ENCODE results near the gene CLMN. TPM values are rescaled to one million over a fixed set of nuclear protein-coding genes. Genes with fewer than 3 reads are reported as not detected.

Gene CLMN
- total and polyA plus RNA-seq, 2 donors (not counting 3 experiments of a cell fraction or from before 2014, with no cell fraction given) = 0.72 to 9.6 TPM

GRCh38 chr14:95262511-95262891, 57.2 kb downstream of the CLMN start:
- TF ChIP-seq POLR2A (IDR thresholded peaks at IDR 0.05; ENCODE audit: low read depth, low read length) (no peak), EZH2 (IDR thresholded peaks at IDR 0.05; ENCODE audit: borderline replicate concordance, low read depth, low read length, severe bottlenecking) (no peak)
- intact Hi-C loops (cut with micrococcal nuclease) (loop anchor here (10.0 kb wide), 1 partner anchor 272 kb away; the partner anchor contains the start of gene GLRX5), dilution Hi-C loops (cut with MboI; ENCODE audit: extremely low pct_ligation_motif_present, low sequenced_read_pairs) (no loop called here)
- Histone ChIP-seq H3K9me3 (replicated peaks; ENCODE audit: control insufficient read depth, insufficient read depth, low read length) (no peaks in the 10 kb centered on the region), H4K20me1 (replicated peaks; ENCODE audit: control insufficient read depth, extremely low read depth, insufficient read depth, low read length) (no peaks in the 10 kb centered on the region), H3K9me1 (replicated peaks; ENCODE audit: control insufficient read depth, extremely low read depth, insufficient read depth, low read length) (no peaks in the 10 kb centered on the region), H3K27me3 (ENCODE audit: control insufficient read depth in 2 of 2, insufficient read depth in 2 of 2, low read length in 2 of 2) (no peaks in the 10 kb centered on the region), H3K9ac (replicated peaks; ENCODE audit: extremely low read depth, insufficient read depth, low read length) (no peak overlapping the region), H3K79me2 (ENCODE audit: control insufficient read depth, insufficient read depth, low read length) (no peaks in the 10 kb centered on the region), H3K27ac (ENCODE audit: insufficient read depth, low read depth, low read length) (no peak overlapping the region), H3K36me3 (ENCODE audit: control insufficient read depth in 2 of 2, extremely low read depth in 1 of 2, insufficient read depth in 2 of 2, low read length in 2 of 2) (no peaks in the 10 kb centered on the region), H3K4me3 (replicated peaks in 1 of 3; ENCODE audit: insufficient read depth in 1 of 3, low read depth in 1 of 3, low read length in 3 of 3) (no peak overlapping the region), H3K4me1 (ENCODE audit: control insufficient read depth, extremely low read depth, insufficient read depth, low read length) (peaks cover 33% of the 10 kb centered on the region), H2AFZ (ENCODE audit: low read depth, low read length) (no peak overlapping the region), H3K4me2 (ENCODE audit: insufficient read depth, low read length) (no peak overlapping the region)
- FAIRE-seq = no peak
- POLR2A ChIA-PET = no interaction called here
- CTCF ChIA-PET = interaction anchor here (2.2 kb wide), 1 partner anchor 13 kb away, joined by 7 read pairs; no protein-coding TSS in a partner anchor
- no TSS peak for BruUV-seq (replicated peaks)
- DNase-seq (ENCODE audit: low read depth, low spot score) = no peak

GRCh38 chr14:95261616-95262510, 57.8 kb downstream of the CLMN start:
- no peak overlapping the region for H3K9ac ChIP-seq (replicated peaks; ENCODE audit: extremely low read depth, insufficient read depth, low read length)
- intact Hi-C loops (cut with micrococcal nuclease) (loop anchor here (10.0 kb wide), 1 partner anchor 273 kb away; the partner anchor contains the start of gene GLRX5), dilution Hi-C loops (cut with MboI; ENCODE audit: extremely low pct_ligation_motif_present, low sequenced_read_pairs) (no loop called here)
- H3K27me3 ChIP-seq (ENCODE audit: control insufficient read depth in 2 of 2, insufficient read depth in 2 of 2, low read length in 2 of 2) = no peaks in the 10 kb centered on the region
- H3K4me1 ChIP-seq (ENCODE audit: control insufficient read depth, extremely low read depth, insufficient read depth, low read length) = peaks cover 33% of the 10 kb centered on the region
- H3K4me3 ChIP-seq (replicated peaks in 1 of 3; ENCODE audit: insufficient read depth in 1 of 3, low read depth in 1 of 3, low read length in 3 of 3) = no peak overlapping the region
- no peaks in the 10 kb centered on the region for H4K20me1 ChIP-seq (replicated peaks; ENCODE audit: control insufficient read depth, extremely low read depth, insufficient read depth, low read length)
- ChIA-PET POLR2A (no interaction called here), CTCF (interaction anchor here (2.2 kb wide), 1 partner anchor 12 kb away, joined by 7 read pairs; no protein-coding TSS in a partner anchor)
- no peaks in the 10 kb centered on the region for H3K36me3 ChIP-seq (ENCODE audit: control insufficient read depth in 2 of 2, extremely low read depth in 1 of 2, insufficient read depth in 2 of 2, low read length in 2 of 2)
- no TSS peak for BruUV-seq (replicated peaks)
- H3K4me2 ChIP-seq (ENCODE audit: insufficient read depth, low read length) = no peak overlapping the region
- no peak overlapping the region for H3K27ac ChIP-seq (ENCODE audit: insufficient read depth, low read depth, low read length)
- no peaks in the 10 kb centered on the region for H3K9me3 ChIP-seq (replicated peaks; ENCODE audit: control insufficient read depth, insufficient read depth, low read length)
- TF ChIP-seq GATA2 (IDR thresholded peaks at IDR 0.05; ENCODE audit: insufficient read depth, insufficient read length, low read depth, low read length) (no peak), JUN (IDR thresholded peaks at IDR 0.05; ENCODE audit: borderline replicate concordance, insufficient read depth, insufficient read length, low read depth) (no peak), FOS (IDR thresholded peaks at IDR 0.05; ENCODE audit: borderline replicate concordance, insufficient read depth, low read length) (no peak), MAX (IDR thresholded peaks at IDR 0.05; ENCODE audit: insufficient read depth, insufficient read length) (no peak), POLR2A (IDR thresholded peaks at IDR 0.05; ENCODE audit: low read depth, low read length) (no peak), POLR2AphosphoS5 (IDR thresholded peaks at IDR 0.05; ENCODE audit: insufficient read depth, low read depth, low read length) (no peak)
- H3K79me2 ChIP-seq (ENCODE audit: control insufficient read depth, insufficient read depth, low read length) = no peaks in the 10 kb centered on the region
- no peak overlapping the region for H2AFZ ChIP-seq (ENCODE audit: low read depth, low read length)
- no peak for FAIRE-seq
- no peak for DNase-seq (ENCODE audit: low read depth, low spot score)
- H3K9me1 ChIP-seq (replicated peaks; ENCODE audit: control insufficient read depth, extremely low read depth, insufficient read depth, low read length) = no peaks in the 10 kb centered on the region
